B cell (primary cell): ENCODE results near the gene NEMP1.

Source experiments
- EZH2 ChIP-seq: IDR thresholded peaks from 2 replicates; pipeline ENCODE4 v1.6.1; 2012; ENCODE audit warnings: borderline replicate concordance, low read depth, mild to moderate bottlenecking, moderate library complexity, low read length; ENCODE audit not compliant: insufficient read depth, poor library complexity, severe bottlenecking
- TF ChIP-seq, protein P1 (sequence below): fragments of 200-600 bp; IDR thresholded peaks from one replicate; pipeline ENCODE4 v1.8.0; 2022; ENCODE audit warnings: antibody characterized with exemption, mild to moderate bottlenecking

DNA sequence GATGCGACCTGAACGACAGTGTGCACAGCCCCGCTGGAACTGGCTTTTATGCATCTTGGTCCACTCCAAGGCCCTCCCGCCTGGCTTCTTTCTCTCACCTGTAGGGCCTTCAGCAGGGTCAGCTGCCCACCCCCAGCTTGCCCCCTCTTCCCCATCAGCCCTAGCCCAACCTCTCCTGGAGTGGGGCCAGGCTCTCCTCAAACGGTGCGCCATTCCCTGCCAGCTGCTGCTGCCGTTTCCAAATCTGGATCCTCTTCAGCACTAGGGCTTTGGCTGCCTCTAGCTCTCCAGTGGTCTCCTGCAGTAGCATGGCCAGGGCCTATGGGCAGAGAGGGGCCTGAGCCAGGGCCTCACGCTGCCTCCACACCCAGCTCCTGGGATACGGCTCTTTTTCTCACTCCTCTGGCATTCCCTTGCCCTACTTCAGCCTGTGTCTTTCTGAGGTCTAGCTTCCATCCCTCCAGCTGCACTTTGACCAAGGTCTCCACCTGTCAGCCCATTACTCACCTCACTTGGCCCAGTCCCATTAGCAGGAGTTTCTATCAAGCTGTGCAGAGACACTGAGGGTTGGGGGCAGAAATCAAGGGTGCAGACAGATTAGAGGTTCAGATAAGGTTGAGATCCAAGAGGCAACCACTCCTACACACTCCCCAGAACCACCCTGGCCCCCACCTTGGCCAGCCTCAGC lies 27.6 kb upstream of the NEMP1 start:
- TF ChIP-seq, protein P1, sequence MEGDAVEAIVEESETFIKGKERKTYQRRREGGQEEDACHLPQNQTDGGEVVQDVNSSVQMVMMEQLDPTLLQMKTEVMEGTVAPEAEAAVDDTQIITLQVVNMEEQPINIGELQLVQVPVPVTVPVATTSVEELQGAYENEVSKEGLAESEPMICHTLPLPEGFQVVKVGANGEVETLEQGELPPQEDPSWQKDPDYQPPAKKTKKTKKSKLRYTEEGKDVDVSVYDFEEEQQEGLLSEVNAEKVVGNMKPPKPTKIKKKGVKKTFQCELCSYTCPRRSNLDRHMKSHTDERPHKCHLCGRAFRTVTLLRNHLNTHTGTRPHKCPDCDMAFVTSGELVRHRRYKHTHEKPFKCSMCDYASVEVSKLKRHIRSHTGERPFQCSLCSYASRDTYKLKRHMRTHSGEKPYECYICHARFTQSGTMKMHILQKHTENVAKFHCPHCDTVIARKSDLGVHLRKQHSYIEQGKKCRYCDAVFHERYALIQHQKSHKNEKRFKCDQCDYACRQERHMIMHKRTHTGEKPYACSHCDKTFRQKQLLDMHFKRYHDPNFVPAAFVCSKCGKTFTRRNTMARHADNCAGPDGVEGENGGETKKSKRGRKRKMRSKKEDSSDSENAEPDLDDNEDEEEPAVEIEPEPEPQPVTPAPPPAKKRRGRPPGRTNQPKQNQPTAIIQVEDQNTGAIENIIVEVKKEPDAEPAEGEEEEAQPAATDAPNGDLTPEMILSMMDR: no peak
- TF ChIP-seq EZH2: no peak
